PFSK-1 (cell line): Measurements from ENCODE around the gene SYNPO2L.
A peak's percentile ranks its signal among the peaks of the same experiment; 100 is the strongest.

ENCODE experiments used
- FOXP2 ChIP-seq: optimal IDR thresholded peaks from 2 replicates; pipeline ENCODE3; 2011; ENCODE audit warnings: borderline replicate concordance, control low read depth, inconsistent platforms; ENCODE audit not compliant: insufficient read depth; ENCODE audit errors: extremely low read length, extremely low read depth
- POLR2AphosphoS5 ChIP-seq: IDR thresholded peaks from 2 replicates; pipeline ENCODE4 v1.6.1; 2012; ENCODE audit warnings: low read depth, mild to moderate bottlenecking, control low read depth, low read length, moderate library complexity
- TAF1 ChIP-seq: IDR thresholded peaks from 2 replicates; pipeline ENCODE4 v1.6.1; 2012; ENCODE audit warnings: low read length, control low read depth, borderline replicate concordance; ENCODE audit not compliant: insufficient read depth
- TF ChIP-seq, protein P1 (sequence below), 2 experiments: IDR thresholded peaks; 2 replicates each; pipeline versions ENCODE4 v1.6.1 to v1.8.0; 2011 to 2012; ENCODE audit warnings: low read depth in 2 of 2, low read length in 2 of 2, control low read depth in 1 of 2, inconsistent platforms in 1 of 2, mild to moderate bottlenecking in 1 of 2, moderate library complexity in 1 of 2; ENCODE audit not compliant: insufficient read depth in 1 of 2

DNA sequence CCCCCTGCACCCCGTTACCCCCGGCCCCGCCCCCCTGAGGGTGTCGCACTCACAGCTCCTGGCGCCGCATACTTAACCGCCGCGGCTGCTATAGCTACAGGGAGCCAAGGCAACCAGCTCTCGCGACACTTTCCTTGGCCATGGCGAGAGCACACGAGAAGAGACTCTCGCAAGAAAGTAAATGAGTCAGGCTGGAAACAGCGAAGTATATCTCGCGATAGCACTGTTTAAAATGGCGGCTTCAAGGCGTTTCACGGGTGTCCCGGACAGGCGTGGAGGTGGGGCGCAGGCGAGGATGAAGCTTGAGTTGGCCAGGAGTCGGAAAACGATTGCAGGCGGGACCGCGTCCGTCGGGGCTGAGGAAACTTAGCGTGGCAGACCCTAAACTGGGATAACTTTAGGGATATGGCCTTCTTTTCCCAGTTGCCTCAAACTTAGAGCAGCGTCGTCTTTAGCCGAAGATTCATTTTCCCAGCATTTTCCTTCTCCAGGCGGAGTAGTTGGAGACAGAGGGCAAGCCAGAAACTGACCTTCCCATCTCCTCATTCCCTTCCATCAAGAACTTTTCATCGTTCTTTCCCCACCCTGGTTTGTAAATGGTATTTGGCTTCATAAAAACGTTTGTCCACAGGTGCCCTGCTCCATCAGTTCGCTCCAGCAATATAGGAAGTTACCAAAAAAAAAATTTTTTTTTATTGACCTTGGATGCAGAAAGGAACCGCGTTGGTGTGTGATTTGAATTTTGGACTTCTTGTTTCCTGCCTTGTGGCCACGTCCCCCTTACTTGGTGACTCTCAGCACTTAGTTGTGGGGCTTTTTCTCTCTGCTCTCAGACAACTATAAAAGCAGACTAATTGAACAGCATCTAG, 29.7 kb downstream of the SYNPO2L start:
- TF ChIP-seq TAF1 (peak; percentile 81), POLR2AphosphoS5 (peak; percentile 89), FOXP2 (peak; percentile 77)
- TF ChIP-seq, protein P1, sequence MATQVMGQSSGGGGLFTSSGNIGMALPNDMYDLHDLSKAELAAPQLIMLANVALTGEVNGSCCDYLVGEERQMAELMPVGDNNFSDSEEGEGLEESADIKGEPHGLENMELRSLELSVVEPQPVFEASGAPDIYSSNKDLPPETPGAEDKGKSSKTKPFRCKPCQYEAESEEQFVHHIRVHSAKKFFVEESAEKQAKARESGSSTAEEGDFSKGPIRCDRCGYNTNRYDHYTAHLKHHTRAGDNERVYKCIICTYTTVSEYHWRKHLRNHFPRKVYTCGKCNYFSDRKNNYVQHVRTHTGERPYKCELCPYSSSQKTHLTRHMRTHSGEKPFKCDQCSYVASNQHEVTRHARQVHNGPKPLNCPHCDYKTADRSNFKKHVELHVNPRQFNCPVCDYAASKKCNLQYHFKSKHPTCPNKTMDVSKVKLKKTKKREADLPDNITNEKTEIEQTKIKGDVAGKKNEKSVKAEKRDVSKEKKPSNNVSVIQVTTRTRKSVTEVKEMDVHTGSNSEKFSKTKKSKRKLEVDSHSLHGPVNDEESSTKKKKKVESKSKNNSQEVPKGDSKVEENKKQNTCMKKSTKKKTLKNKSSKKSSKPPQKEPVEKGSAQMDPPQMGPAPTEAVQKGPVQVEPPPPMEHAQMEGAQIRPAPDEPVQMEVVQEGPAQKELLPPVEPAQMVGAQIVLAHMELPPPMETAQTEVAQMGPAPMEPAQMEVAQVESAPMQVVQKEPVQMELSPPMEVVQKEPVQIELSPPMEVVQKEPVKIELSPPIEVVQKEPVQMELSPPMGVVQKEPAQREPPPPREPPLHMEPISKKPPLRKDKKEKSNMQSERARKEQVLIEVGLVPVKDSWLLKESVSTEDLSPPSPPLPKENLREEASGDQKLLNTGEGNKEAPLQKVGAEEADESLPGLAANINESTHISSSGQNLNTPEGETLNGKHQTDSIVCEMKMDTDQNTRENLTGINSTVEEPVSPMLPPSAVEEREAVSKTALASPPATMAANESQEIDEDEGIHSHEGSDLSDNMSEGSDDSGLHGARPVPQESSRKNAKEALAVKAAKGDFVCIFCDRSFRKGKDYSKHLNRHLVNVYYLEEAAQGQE (IDR thresholded peaks at IDR 0.05; ENCODE audit: insufficient read depth in 1 of 2, low read depth in 2 of 2, low read length in 2 of 2): 0 out of 4 replicates have a peak, but pooled peaks of 1 of the 2 experiments have one; percentile 5
